Nephron (organoid): Measurements from ENCODE around the gene CD320.
"Not testable (repeated sequence)": the region's sequence is repeated elsewhere in the genome, so short reads cannot be mapped to it uniquely, and the experiment has no call there.

ENCODE experiments used
- H3K27ac Mint-ChIP-seq, 3 experiments: 2 replicates each; pipeline ENCODE4 v1.8.0; 2020; ENCODE audit warnings: mixed read lengths in 3 of 3, mild to moderate bottlenecking in 2 of 3, moderate library complexity in 1 of 3
- H3K27me3 Mint-ChIP-seq: 2 replicates; pipeline ENCODE4 v1.8.0; 2021; ENCODE audit warnings: low read depth, mild to moderate bottlenecking, moderate library complexity, mixed read lengths
- H3K36me3 Mint-ChIP-seq: 2 replicates; pipeline ENCODE4 v1.8.0; 2020; ENCODE audit warnings: low read depth, mixed read lengths
- H3K4me1 Mint-ChIP-seq: 2 replicates; pipeline ENCODE4 v1.8.0; 2020; ENCODE audit warnings: mixed read lengths
- H3K4me3 Mint-ChIP-seq, 3 experiments: 2 replicates each; pipeline ENCODE4 v1.8.0; 2020; ENCODE audit warnings: mild to moderate bottlenecking in 3 of 3, mixed read lengths in 3 of 3, moderate library complexity in 2 of 3
- H3K9me3 Mint-ChIP-seq: 2 replicates; pipeline ENCODE4 v1.8.0; 2020; ENCODE audit warnings: mixed read lengths
- CTCF ChIP-seq, 3 experiments: fragments of 200-600 bp; sonication (generic); IDR thresholded peaks; one replicate each; pipeline ENCODE4 v1.5.0; 2021; ENCODE audit warnings: antibody characterized with exemption in 3 of 3; ENCODE audit not compliant: unreplicated experiment in 3 of 3

The CD320 gene

GRCh38 chr19:8320564-8321066 is 12.5 kb upstream of the CD320 start:
- Mint-ChIP-seq H3K4me3 (peak overlapping the region; percentile 98 to 100 (median 99)), H3K9me3 (no peaks in the 10 kb centered on the region), H3K36me3 (peaks cover 7% of the 10 kb centered on the region), H3K27me3 (no peaks in the 10 kb centered on the region), H3K27ac (peak overlapping the region; percentile 93 to 96 (median 94)), H3K4me1 (peaks cover 18% of the 10 kb centered on the region)
- TF ChIP-seq CTCF (IDR thresholded peaks at IDR 0.05; ENCODE audit: unreplicated experiment in 3 of 3): no peak

DNA sequence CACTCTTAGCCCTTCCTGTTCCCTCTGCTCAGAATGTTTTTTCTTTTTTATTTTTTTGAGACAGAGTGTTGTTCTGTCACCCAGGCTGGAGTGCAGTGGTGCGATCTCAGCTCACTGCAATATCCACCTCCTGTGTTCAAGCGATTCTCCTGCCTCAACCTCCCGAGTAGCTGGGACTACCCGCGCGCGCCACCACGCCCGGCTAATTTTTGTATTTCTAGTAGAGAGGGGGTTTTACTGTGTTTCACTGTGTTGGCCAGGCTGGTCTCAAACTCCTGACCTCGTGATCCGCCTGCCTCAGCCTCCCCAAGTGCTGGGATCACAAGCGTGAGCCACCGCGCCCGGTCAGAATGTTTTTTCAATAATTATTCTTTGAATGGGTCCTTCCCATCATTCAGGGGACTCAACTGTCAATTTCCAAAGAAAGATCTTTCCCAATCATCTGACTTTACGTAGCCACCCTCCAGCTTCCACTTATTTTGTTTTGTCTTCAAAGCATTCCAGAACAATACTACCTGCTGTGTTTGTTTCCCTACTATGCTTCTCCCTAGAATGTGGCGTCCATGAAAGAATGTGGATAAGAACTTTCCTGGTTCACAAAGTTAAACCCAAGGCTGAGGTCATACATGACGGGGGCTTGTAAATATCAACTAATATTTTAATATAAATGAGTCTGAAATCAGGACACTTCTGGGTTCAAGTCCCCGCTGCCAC is 11.8 kb upstream of the CD320 start:
- Mint-ChIP-seq H3K27ac (peak overlapping the region; percentile 22 to 94 (median 93)), H3K4me1 (peaks cover 18% of the 10 kb centered on the region), H3K27me3 (no peaks in the 10 kb centered on the region), H3K4me3 (peak overlapping the region; percentile 98 to 100 (median 99)), H3K9me3 (no peaks in the 10 kb centered on the region), H3K36me3 (peaks cover 13% of the 10 kb centered on the region)
- TF ChIP-seq CTCF (IDR thresholded peaks at IDR 0.05; ENCODE audit: unreplicated experiment in 3 of 3): no peak

GRCh38 chr19:8318835-8319234 is 10.7 kb upstream of the CD320 start:
- not testable (repeated sequence) for H3K9me3 Mint-ChIP-seq, H3K27me3 Mint-ChIP-seq
- Mint-ChIP-seq H3K27ac (peak overlapping the region in 1 of 3 experiments; percentile 44), H3K36me3 (peaks cover 17% of the 10 kb centered on the region), H3K4me3 (peak overlapping the region; percentile 56 to 79 (median 77)), H3K4me1 (peaks cover 18% of the 10 kb centered on the region)

GRCh38 chr19:8316351-8317125 is 8.4 kb upstream of the CD320 start:
- H3K4me3 Mint-ChIP-seq: no peak overlapping the region
- TF ChIP-seq CTCF (IDR thresholded peaks at IDR 0.05; ENCODE audit: unreplicated experiment in 3 of 3): no peak
- H3K9me3 Mint-ChIP-seq: no peaks in the 10 kb centered on the region
- H3K36me3 Mint-ChIP-seq: peaks cover 11% of the 10 kb centered on the region
- no peaks in the 10 kb centered on the region for H3K27me3 Mint-ChIP-seq
- no peak overlapping the region for H3K27ac Mint-ChIP-seq
- peaks cover 8% of the 10 kb centered on the region for H3K4me1 Mint-ChIP-seq

GRCh38 chr19:8314981-8315640 is 7.0 kb upstream of the CD320 start:
- peaks cover 17% of the 10 kb centered on the region for H3K36me3 Mint-ChIP-seq
- H3K9me3 Mint-ChIP-seq, H3K27ac Mint-ChIP-seq, H3K27me3 Mint-ChIP-seq, H3K4me3 Mint-ChIP-seq, H3K4me1 Mint-ChIP-seq: not testable (repeated sequence)

GRCh38 chr19:8311461-8312260 is 3.5 kb upstream of the CD320 start:
- H3K4me3 Mint-ChIP-seq: no peak overlapping the region

More at GRCh38 chr19:8311461-8312260, 3.5 kb upstream of the CD320 start:
- Mint-ChIP-seq H3K36me3 (peaks cover 21% of the 10 kb centered on the region), H3K27me3 (no peaks in the 10 kb centered on the region), H3K27ac (no peak overlapping the region), H3K4me1 (peaks cover 17% of the 10 kb centered on the region), H3K9me3 (no peaks in the 10 kb centered on the region)
- no peak for TF ChIP-seq CTCF (IDR thresholded peaks at IDR 0.05; ENCODE audit: unreplicated experiment in 3 of 3)
